22Rv1 (cell line): ENCODE data around the gene RFX4.

Source experiments
- ZFX ChIP-seq: fragments of 450-650 bp; IDR thresholded peaks from 2 replicates; pipeline ENCODE4 v1.6.1; 2017; ENCODE audit warnings: antibody characterized with exemption, borderline replicate concordance
- TF ChIP-seq, protein P1 (sequence below): fragments of 450-650 bp; IDR thresholded peaks from 2 replicates; pipeline ENCODE4 v1.5.1; 2017; ENCODE audit warnings: mild to moderate bottlenecking

- TF ChIP-seq, protein P1, sequence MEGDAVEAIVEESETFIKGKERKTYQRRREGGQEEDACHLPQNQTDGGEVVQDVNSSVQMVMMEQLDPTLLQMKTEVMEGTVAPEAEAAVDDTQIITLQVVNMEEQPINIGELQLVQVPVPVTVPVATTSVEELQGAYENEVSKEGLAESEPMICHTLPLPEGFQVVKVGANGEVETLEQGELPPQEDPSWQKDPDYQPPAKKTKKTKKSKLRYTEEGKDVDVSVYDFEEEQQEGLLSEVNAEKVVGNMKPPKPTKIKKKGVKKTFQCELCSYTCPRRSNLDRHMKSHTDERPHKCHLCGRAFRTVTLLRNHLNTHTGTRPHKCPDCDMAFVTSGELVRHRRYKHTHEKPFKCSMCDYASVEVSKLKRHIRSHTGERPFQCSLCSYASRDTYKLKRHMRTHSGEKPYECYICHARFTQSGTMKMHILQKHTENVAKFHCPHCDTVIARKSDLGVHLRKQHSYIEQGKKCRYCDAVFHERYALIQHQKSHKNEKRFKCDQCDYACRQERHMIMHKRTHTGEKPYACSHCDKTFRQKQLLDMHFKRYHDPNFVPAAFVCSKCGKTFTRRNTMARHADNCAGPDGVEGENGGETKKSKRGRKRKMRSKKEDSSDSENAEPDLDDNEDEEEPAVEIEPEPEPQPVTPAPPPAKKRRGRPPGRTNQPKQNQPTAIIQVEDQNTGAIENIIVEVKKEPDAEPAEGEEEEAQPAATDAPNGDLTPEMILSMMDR, result no peak
- TF ChIP-seq ZFX, result no peak
Measured at GRCh38 chr12:106573239-106573638, 9.6 kb upstream of the RFX4 start.
